K562 (cell line): ENCODE results near the gene TLR6. TPM values are rescaled to one million over a fixed set of nuclear protein-coding genes. Genes with fewer than 3 reads are reported as not detected.
A peak's percentile ranks its signal among the peaks of the same experiment; 100 is the strongest.

Experiments
- ATAC-seq: fragments of 200-7000 bp; cut with Tn5 transposase; 3 replicates; pipeline ENCODE4 v1.9.1; 2020; ENCODE audit warnings: moderate library complexity
- BruUV-seq: library from RNA; stranded (reverse); fragments of 400-500 nt; replicated peaks from 2 replicates; lab custom pipeline; 2021; lab: Mats Ljungman, UMichigan
- CTCF ChIA-PET: fragments of 300-600 bp; formaldehyde crosslinking; extraction: SDS; loops from one replicate; lab custom pipeline; 2021; ENCODE audit warnings: low intra/inter-chr PET ratio; lab: Yijun Ruan, JAX
- POLR2A ChIA-PET: fragments of 300-600, 350-650 bp; sonication (Branson Sonifier 250); formaldehyde crosslinking; extraction: SDS; loops from one replicate; lab custom pipeline; 2021; ENCODE audit warnings: antibody characterized with exemption, inconsistent platforms; lab: Yijun Ruan, JAX
- DNase-seq, 4 experiments: peaks; one replicate each; pipeline versions ENCODE4 v3.0.0 to v3.0.0-alpha.2; 2011 to 2018; ENCODE audit warnings: low spot score in 3 of 4, mixed read lengths in 3 of 4; ENCODE audit errors: extremely low read depth in 1 of 4
- FAIRE-seq: peaks from 2 replicates; lab custom pipeline; 2011; peaks lifted over from hg19 to GRCh38; lab: Jason Lieb, UNC
- H2AFZ ChIP-seq: 2 replicates; pipeline ENCODE4 v1.6.0; 2011; ENCODE audit warnings: low read depth, low read length, control low read depth, inconsistent platforms
- H3K27ac ChIP-seq: fragments of 200-600 bp; 3 replicates; pipeline ENCODE4 v1.8.0; 2011; ENCODE audit warnings: low read depth, mild to moderate bottlenecking, control low read depth, inconsistent platforms, low read length, moderate library complexity, mixed read lengths; ENCODE audit errors: extremely low read depth
- H3K27me3 ChIP-seq, 2 experiments: fragments of 300-600 bp in 1 of 2; 2 replicates in 1 of 2; 3 replicates in 1 of 2; pipeline versions ENCODE4 v1.6.0 to v1.8.0; 2011; ENCODE audit warnings: inconsistent platforms in 2 of 2, low read length in 2 of 2, mild to moderate bottlenecking in 1 of 2, mixed read lengths in 1 of 2, moderate library complexity in 1 of 2; ENCODE audit not compliant: control insufficient read depth in 2 of 2, insufficient read depth in 2 of 2
- H3K36me3 ChIP-seq: fragments of 300-600 bp; 3 replicates; pipeline ENCODE4 v1.8.0; 2011; ENCODE audit warnings: mild to moderate bottlenecking, low read length, inconsistent platforms; ENCODE audit not compliant: control insufficient read depth, insufficient read depth
- H3K4me1 ChIP-seq, 2 experiments: fragments of 200-600 bp in 1 of 2; replicated peaks in 1 of 2; 2 replicates in 1 of 2; 3 replicates in 1 of 2; pipeline versions ENCODE4 v1.5.1 to v1.8.0; 2011; ENCODE audit warnings: inconsistent platforms in 2 of 2, low read length in 2 of 2, mild to moderate bottlenecking in 1 of 2, mixed read lengths in 1 of 2, moderate library complexity in 1 of 2; ENCODE audit not compliant: control insufficient read depth in 2 of 2, insufficient read depth in 2 of 2
- H3K4me2 ChIP-seq: 2 replicates; pipeline ENCODE4 v1.6.1; 2011; ENCODE audit warnings: low read length, control low read depth, inconsistent platforms, mixed read lengths; ENCODE audit not compliant: insufficient read depth
- H3K4me3 ChIP-seq: fragments of 200-600 bp; sonication (generic), shearing (Covaris generic); 2 replicates; pipeline ENCODE4 v1.5.1; 2016; ENCODE audit warnings: control low read depth, inconsistent platforms
- H3K79me2 ChIP-seq: fragments of 200-600 bp; 3 replicates; pipeline ENCODE4 v1.8.0; 2011; ENCODE audit warnings: low read length, inconsistent platforms; ENCODE audit not compliant: control insufficient read depth, insufficient read depth
- H3K9ac ChIP-seq, 2 experiments: 2 replicates each; pipeline versions ENCODE4 v1.6.0 to v1.6.1; 2011; ENCODE audit warnings: low read depth in 2 of 2, low read length in 2 of 2, control low read depth in 1 of 2, inconsistent platforms in 1 of 2, mild to moderate bottlenecking in 1 of 2, mixed read lengths in 1 of 2; ENCODE audit not compliant: insufficient read depth in 1 of 2
- H3K9me1 ChIP-seq: one replicate; pipeline ENCODE4 v1.6.0; 2011; ENCODE audit warnings: inconsistent platforms, mild to moderate bottlenecking, low read length, moderate library complexity; ENCODE audit not compliant: control insufficient read depth, insufficient read depth
- H3K9me3 ChIP-seq: replicated peaks from 2 replicates; pipeline ENCODE4 v1.5.1; 2011; ENCODE audit warnings: low read depth, low read length, inconsistent platforms; ENCODE audit not compliant: control insufficient read depth, insufficient read depth
- H4K20me1 ChIP-seq: replicated peaks from 2 replicates; pipeline ENCODE4 v1.6.1; 2011; ENCODE audit warnings: low read length, inconsistent platforms, mixed read lengths; ENCODE audit not compliant: control insufficient read depth, insufficient read depth
- FOSL1 ChIP-seq: fragments of 200-800 bp; sonication (Bioruptor generic); conservative IDR thresholded peaks from 2 replicates; pipeline ENCODE4 v1.6.1; 2016; ENCODE audit warnings: missing genetic modification characterization, missing compliant biosample characterization
- GATAD2B ChIP-seq: fragments of 450-650 bp; IDR thresholded peaks from 2 replicates; pipeline ENCODE4 v1.6.1; 2017; ENCODE audit warnings: mild to moderate bottlenecking, borderline replicate concordance
- MTF1 ChIP-seq: fragments of 250-450 bp; sonication (Bioruptor Pico); IDR thresholded peaks from 2 replicates; pipeline ENCODE4 v1.9.0; 2021; ENCODE audit warnings: moderate library complexity, mild to moderate bottlenecking, inconsistent platforms, borderline replicate concordance
- TARDBP ChIP-seq: fragments of 450-650 bp; IDR thresholded peaks from 2 replicates; pipeline ENCODE4 v1.6.1; 2016
- WGBS: fragments of 100-300 bp; shearing (Covaris generic); methylation state at CpG from one replicate; pipeline ENCODE4 v1.1.6; 2016; ENCODE audit warnings: low coverage, mixed read lengths; ENCODE audit not compliant: insufficient coverage; ENCODE audit errors: missing lambda C conversion rate; 5-methylcytosine and 5-hydroxymethylcytosine counted together
- in situ Hi-C: fragments of 300-500 bp; cut with MboI; formaldehyde crosslinking; loops from 4 replicates; pipeline ENCODE4 v1.15.0; 2018; ENCODE audit warnings: inconsistent platforms, mixed read lengths
- intact Hi-C: fragments of 100-400 bp; cut with micrococcal nuclease; formaldehyde crosslinking; loops from 2 replicates; pipeline ENCODE4 v1.14.2; 2022
- polyA plus RNA-seq, 8 experiments: library from polyadenylated mRNA; depleted of rRNA in 4 of 8; stranded (reverse) in 5 of 8; unstranded in 3 of 8; fragments of >200 nt; fragmentation: Nextera tagmentation in 2 of 8; fragmentation: Illumina TruSeq in 1 of 8; extraction: Ambion mirVana in 2 of 8; extraction: Trizol in 1 of 8; gene quantifications; 2 replicates each; pipeline versions ENCODE4 v1.2.1 to v1.2.3, GENCODE V29; 2011 to 2014; ENCODE audit warnings: inconsistent platforms in 1 of 8, missing spikeins in 1 of 8
- total RNA-seq, 7 experiments: library from RNA; depleted of rRNA in 6 of 7; stranded (reverse); fragments of >200 nt in 6 of 7; fragmentation: Illumina TruSeq in 2 of 7; extraction: Trizol in 2 of 7; gene quantifications; 2 replicates each; pipeline versions ENCODE4 v1.2.1 to v1.2.3, GENCODE V29; 2011 to 2021; ENCODE audit warnings: low replicate concordance in 1 of 7
- TF ChIP-seq, protein P1 (sequence below): fragments of 450-650 bp; IDR thresholded peaks from 2 replicates; pipeline ENCODE4 v1.6.1; 2016
- TF ChIP-seq, protein P2 (sequence below), 2 experiments: fragments of 450-650 bp; IDR thresholded peaks; 2 replicates each; pipeline ENCODE4 v1.6.1; 2016; ENCODE audit warnings: mild to moderate bottlenecking in 2 of 2, borderline replicate concordance in 1 of 2, low read depth in 1 of 2, moderate library complexity in 1 of 2

The TLR6 gene
- total and polyA plus RNA-seq, 9 of the 15 experiments (the other 6 are each of a cell fraction or from before 2014, with no cell fraction given): 0.08 to 1.9 (median 0.91) TPM

GRCh38 chr4:38837849-38838248, 18.8 kb downstream of the TLR6 start:
- FAIRE-seq: no peak
- Histone ChIP-seq H3K79me2 (no peaks in the 10 kb centered on the region), H3K4me3 (no peak overlapping the region), H3K27ac (no peak overlapping the region), H3K4me1 (no peaks in the 10 kb centered on the region), H2AFZ (no peak overlapping the region), H3K9me1 (no peaks in the 10 kb centered on the region), H3K27me3 (peaks cover 2 to 8% of the 10 kb centered on the region in 2 experiments), H3K36me3 (no peaks in the 10 kb centered on the region), H3K4me2 (no peak overlapping the region), H3K9ac (no peak overlapping the region), H4K20me1 (no peaks in the 10 kb centered on the region), H3K9me3 (no peaks in the 10 kb centered on the region)
- CTCF ChIA-PET: no interaction called here
- BruUV-seq: no TSS peak
- POLR2A ChIA-PET: no interaction called here
- in situ Hi-C loops (no loop called here), intact Hi-C loops (no loop called here)
- no peak for ATAC-seq
- 7% methylated on average over 2 of the region's 2 CpGs for WGBS
- TF ChIP-seq MTF1 (no peak), FOSL1 (0 out of 2 replicates have a peak, but pooled peaks have one; percentile 12)
- no peak for DNase-seq

DNA sequence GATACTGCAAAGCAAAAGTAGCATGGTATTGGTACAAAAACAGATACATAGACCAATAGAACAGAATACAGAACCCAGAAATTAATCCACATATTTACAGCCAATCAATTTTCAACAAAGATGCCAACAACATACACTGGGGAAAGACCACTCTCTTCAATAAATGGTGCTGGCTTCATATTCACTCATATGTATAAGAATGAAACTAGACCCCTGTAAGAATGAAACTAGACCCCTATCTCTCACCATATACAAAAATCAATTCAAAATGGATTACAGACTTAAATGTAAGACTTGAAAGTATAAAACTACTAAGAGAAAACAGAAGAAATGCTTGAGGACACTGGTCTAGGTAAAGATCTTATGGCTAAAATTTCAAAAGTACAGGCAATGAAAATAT, 19.3 kb downstream of the TLR6 start:
- POLR2A ChIA-PET: no interaction called here
- FAIRE-seq: no peak
- intact Hi-C loops: no loop called here
- TF ChIP-seq, protein P1, sequence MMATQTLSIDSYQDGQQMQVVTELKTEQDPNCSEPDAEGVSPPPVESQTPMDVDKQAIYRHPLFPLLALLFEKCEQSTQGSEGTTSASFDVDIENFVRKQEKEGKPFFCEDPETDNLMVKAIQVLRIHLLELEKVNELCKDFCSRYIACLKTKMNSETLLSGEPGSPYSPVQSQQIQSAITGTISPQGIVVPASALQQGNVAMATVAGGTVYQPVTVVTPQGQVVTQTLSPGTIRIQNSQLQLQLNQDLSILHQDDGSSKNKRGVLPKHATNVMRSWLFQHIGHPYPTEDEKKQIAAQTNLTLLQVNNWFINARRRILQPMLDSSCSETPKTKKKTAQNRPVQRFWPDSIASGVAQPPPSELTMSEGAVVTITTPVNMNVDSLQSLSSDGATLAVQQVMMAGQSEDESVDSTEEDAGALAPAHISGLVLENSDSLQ: no peak
- no peak for TF ChIP-seq TARDBP
- TF ChIP-seq, protein P2, sequence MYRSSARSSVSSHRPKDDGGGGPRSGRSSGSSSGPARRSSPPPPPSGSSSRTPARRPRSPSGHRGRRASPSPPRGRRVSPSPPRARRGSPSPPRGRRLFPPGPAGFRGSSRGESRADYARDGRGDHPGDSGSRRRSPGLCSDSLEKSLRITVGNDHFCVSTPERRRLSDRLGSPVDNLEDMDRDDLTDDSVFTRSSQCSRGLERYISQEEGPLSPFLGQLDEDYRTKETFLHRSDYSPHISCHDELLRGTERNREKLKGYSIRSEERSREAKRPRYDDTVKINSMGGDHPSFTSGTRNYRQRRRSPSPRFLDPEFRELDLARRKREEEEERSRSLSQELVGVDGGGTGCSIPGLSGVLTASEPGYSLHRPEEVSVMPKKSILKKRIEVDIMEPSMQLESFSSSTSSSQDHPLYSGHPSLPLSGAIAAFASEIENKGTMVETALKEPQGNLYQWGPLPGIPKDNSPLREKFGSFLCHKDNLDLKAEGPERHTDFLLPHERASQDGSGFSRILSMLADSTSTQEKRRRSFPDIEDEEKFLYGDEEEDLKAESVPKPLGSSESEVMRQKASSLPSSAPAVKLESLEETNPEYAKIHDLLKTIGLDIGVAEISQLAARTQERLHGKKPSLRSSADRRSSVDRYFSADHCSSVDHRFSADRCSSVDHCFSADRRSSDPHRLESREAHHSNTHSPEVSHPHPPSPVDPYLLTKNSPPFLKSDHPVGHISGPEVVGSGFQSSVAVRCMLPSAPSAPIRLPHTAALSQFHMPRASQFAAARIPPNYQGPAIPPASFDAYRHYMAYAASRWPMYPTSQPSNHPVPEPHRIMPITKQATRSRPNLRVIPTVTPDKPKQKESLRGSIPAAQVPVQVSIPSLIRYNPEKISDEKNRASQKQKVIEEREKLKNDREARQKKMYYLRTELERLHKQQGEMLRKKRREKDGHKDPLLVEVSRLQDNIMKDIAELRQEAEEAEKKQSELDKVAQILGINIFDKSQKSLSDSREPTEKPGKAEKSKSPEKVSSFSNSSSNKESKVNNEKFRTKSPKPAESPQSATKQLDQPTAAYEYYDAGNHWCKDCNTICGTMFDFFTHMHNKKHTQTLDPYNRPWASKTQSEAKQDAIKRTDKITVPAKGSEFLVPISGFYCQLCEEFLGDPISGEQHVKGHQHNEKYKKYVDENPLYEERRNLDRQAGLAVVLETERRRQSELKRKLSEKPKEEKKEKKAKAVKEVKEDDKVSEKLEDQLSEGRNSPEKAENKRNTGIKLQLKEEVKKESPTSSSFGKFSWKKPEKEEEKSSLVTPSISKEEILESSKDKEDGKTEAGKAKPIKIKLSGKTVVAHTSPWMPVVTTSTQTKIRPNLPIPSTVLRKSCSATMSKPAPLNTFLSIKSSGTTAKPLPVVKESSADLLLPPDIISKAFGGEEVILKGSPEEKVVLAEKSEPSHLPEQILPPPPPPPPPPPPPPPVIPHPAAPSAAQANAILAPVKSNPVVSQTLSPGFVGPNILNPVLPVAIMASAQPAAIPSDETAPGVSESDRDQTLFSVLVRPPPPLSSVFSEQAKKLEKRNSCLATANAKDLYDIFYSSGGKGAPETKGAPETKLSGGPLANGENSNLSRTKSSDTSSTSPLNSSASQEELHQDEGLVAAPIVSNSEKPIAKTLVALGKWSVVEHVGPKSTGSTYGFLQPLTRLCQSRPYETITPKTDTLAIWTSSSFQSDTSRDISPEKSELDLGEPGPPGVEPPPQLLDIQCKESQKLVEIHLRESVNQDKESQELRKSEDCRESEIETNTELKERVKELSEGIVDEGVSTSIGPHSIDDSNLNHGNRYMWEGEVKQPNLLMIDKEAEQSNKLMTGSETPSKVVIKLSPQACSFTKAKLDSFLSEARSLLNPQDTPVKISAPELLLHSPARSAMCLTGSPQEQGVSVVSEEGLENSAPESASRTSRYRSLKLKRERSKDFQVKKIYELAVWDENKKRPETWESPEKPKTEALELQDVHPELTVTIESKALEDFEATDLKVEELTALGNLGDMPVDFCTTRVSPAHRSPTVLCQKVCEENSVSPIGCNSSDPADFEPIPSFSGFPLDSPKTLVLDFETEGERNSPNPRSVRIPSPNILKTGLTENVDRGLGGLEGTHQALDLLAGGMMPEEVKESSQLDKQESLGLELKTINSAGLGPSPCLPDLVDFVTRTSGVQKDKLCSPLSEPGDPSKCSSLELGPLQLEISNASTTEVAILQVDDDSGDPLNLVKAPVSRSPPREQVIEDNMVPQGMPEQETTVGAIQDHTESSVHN (IDR thresholded peaks at IDR 0.05; ENCODE audit: borderline replicate concordance in 1 of 2, low read depth in 1 of 2): no peak
- TF ChIP-seq GATAD2B: no peak

More for the DNA sequence above, 19.3 kb downstream of the TLR6 start:
- Histone ChIP-seq H3K4me1 (no peaks in the 10 kb centered on the region), H3K79me2 (no peaks in the 10 kb centered on the region), H3K9ac (no peak overlapping the region), H3K9me3 (no peaks in the 10 kb centered on the region), H4K20me1 (no peaks in the 10 kb centered on the region), H3K27me3 (peaks cover 2 to 3% of the 10 kb centered on the region in 2 experiments), H3K27ac (no peak overlapping the region), H2AFZ (no peak overlapping the region), H3K4me3 (no peak overlapping the region), H3K9me1 (no peaks in the 10 kb centered on the region), H3K36me3 (no peaks in the 10 kb centered on the region), H3K4me2 (no peak overlapping the region)
- no TSS peak for BruUV-seq
- CTCF ChIA-PET: no interaction called here
- DNase-seq: no peak
- in situ Hi-C loops: no loop called here
- no peak for ATAC-seq
